Measurements from ENCODE around the gene RBM12.

Gene RBM12

GRCh38 chr20:35661053-35661452, 3.6 kb downstream of the RBM12 start:
- no peak for DNase-seq (ENCODE audit: low read depth)
- H3K4me3 ChIP-seq (ENCODE audit: low read depth, low read length) = no peak overlapping the region

GRCh38 chr20:35660122-35660937, 4.4 kb downstream of the RBM12 start:
- H3K4me3 ChIP-seq (ENCODE audit: low read depth, low read length) = no peak overlapping the region
- no peak for DNase-seq (ENCODE audit: low read depth)

- no peak overlapping the region for H3K4me3 ChIP-seq (ENCODE audit: low read depth, low read length)
- no peak for DNase-seq (ENCODE audit: low read depth)
Observed at GRCh38 chr20:35657271-35657670, 7.4 kb downstream of the RBM12 start.

GRCh38 chr20:35654415-35654814, 10.3 kb downstream of the RBM12 start:
- DNase-seq (ENCODE audit: low read depth) = no peak
- no peak overlapping the region for H3K4me3 ChIP-seq (ENCODE audit: low read depth, low read length)

- no peak overlapping the region for H3K4me3 ChIP-seq (ENCODE audit: low read depth, low read length)
- no peak for DNase-seq (ENCODE audit: low read depth)
Observed at GRCh38 chr20:35653893-35654292, 10.8 kb downstream of the RBM12 start.

- H3K4me3 ChIP-seq (ENCODE audit: low read depth, low read length) = no peak overlapping the region
- no peak for DNase-seq (ENCODE audit: low read depth)
Observed at GRCh38 chr20:35653430-35653734, 11.3 kb downstream of the RBM12 start.

GRCh38 chr20:35652641-35653429, 11.9 kb downstream of the RBM12 start:
- H3K4me3 ChIP-seq (ENCODE audit: low read depth, low read length) = no peak overlapping the region
- DNase-seq (ENCODE audit: low read depth) = no peak

GRCh38 chr20:35651958-35652357, 12.7 kb downstream of the RBM12 start:
- no peak for DNase-seq (ENCODE audit: low read depth)
- H3K4me3 ChIP-seq (ENCODE audit: low read depth, low read length) = no peak overlapping the region

GRCh38 chr20:35650632-35651031, 14.1 kb downstream of the RBM12 start:
- H3K4me3 ChIP-seq (ENCODE audit: low read depth, low read length) = no peak overlapping the region
- DNase-seq (ENCODE audit: low read depth) = no peak

- no peak overlapping the region for H3K4me3 ChIP-seq (ENCODE audit: low read depth, low read length)
Observed at GRCh38 chr20:35648836-35649235, 15.9 kb downstream of the RBM12 start.

GRCh38 chr20:35644806-35645205, 19.9 kb downstream of the RBM12 start:
- H3K4me3 ChIP-seq (ENCODE audit: low read depth, low read length) = no peak overlapping the region
- DNase-seq (ENCODE audit: low read depth) = no peak

More at GRCh38 chr20:35648836-35649235, 15.9 kb downstream of the RBM12 start:
- DNase-seq (ENCODE audit: low read depth) = no peak

- no peak for DNase-seq (ENCODE audit: low read depth)
- no peak overlapping the region for H3K4me3 ChIP-seq (ENCODE audit: low read depth, low read length)
Observed at GRCh38 chr20:35643045-35643444, 21.7 kb downstream of the RBM12 start.

GRCh38 chr20:35641743-35642142, 23.0 kb downstream of the RBM12 start:
- no peak for DNase-seq (ENCODE audit: low read depth)
- no peak overlapping the region for H3K4me3 ChIP-seq (ENCODE audit: low read depth, low read length)

- no peak overlapping the region for H3K4me3 ChIP-seq (ENCODE audit: low read depth, low read length)
- no peak for DNase-seq (ENCODE audit: low read depth)
Observed at GRCh38 chr20:35640724-35641123, 24.0 kb downstream of the RBM12 start.

- H3K4me3 ChIP-seq (ENCODE audit: low read depth, low read length) = no peak overlapping the region
- no peak for DNase-seq (ENCODE audit: low read depth)
Observed at GRCh38 chr20:35638751-35639150, 25.9 kb downstream of the RBM12 start.

- DNase-seq (ENCODE audit: low read depth) = no peak
- no peak overlapping the region for H3K4me3 ChIP-seq (ENCODE audit: low read depth, low read length)
Observed at GRCh38 chr20:35637276-35637675, 27.4 kb downstream of the RBM12 start.

- no peak overlapping the region for H3K4me3 ChIP-seq (ENCODE audit: low read depth, low read length)
- DNase-seq (ENCODE audit: low read depth) = no peak
Observed at GRCh38 chr20:35636095-35636494, 28.6 kb downstream of the RBM12 start.

- no peak for DNase-seq (ENCODE audit: low read depth)
- no peak overlapping the region for H3K4me3 ChIP-seq (ENCODE audit: low read depth, low read length)
Observed at GRCh38 chr20:35635652-35636051, 29.0 kb downstream of the RBM12 start.

GRCh38 chr20:35632539-35633115, 32.1 kb downstream of the RBM12 start:
- DNase-seq (ENCODE audit: low read depth) = no peak
- H3K4me3 ChIP-seq (ENCODE audit: low read depth, low read length) = no peak overlapping the region

- DNase-seq (ENCODE audit: low read depth) = no peak
- no peak overlapping the region for H3K4me3 ChIP-seq (ENCODE audit: low read depth, low read length)
Observed at GRCh38 chr20:35630636-35631035, 34.1 kb downstream of the RBM12 start.
